HepG2 (cell line): ENCODE results near the gene CARMIL3. TPM values are rescaled to one million over a fixed set of nuclear protein-coding genes. Genes with fewer than 3 reads are reported as not detected.

ENCODE experiments used
- CAMTA2 ChIP-seq: sonication (generic); formaldehyde crosslinking; IDR thresholded peaks from 2 replicates; pipeline ENCODE4 v1.4.0; 2020; ENCODE audit warnings: mild to moderate bottlenecking, missing genetic modification reagents, borderline replicate concordance
- CHD4 ChIP-seq: fragments of 200-600 bp; sonication (generic); IDR thresholded peaks from 2 replicates; pipeline ENCODE4 v1.7.0; 2017; ENCODE audit warnings: mild to moderate bottlenecking, low read length, borderline replicate concordance
- GATA4 ChIP-seq: sonication (generic); IDR thresholded peaks from 2 replicates; pipeline ENCODE4 v1.6.1; 2016; ENCODE audit warnings: antibody characterized with exemption, low read depth, borderline replicate concordance
- KAT7 ChIP-seq: IDR thresholded peaks from 2 replicates; pipeline ENCODE4 v1.6.1; 2018; ENCODE audit warnings: borderline replicate concordance, missing compliant biosample characterization
- KDM6A ChIP-seq: IDR thresholded peaks from 2 replicates; pipeline ENCODE4 v1.6.1; 2016; ENCODE audit warnings: low read depth
- KMT2A ChIP-seq: sonication (generic); formaldehyde crosslinking; IDR thresholded peaks from 2 replicates; pipeline ENCODE4 v1.4.0; 2020; ENCODE audit warnings: missing genetic modification reagents
- MXD4 ChIP-seq: IDR thresholded peaks from 2 replicates; pipeline ENCODE4 v1.6.1; 2016; ENCODE audit warnings: mild to moderate bottlenecking, missing biosample characterization, missing genetic modification reagents
- ZBTB7A ChIP-seq: sonication (generic); formaldehyde crosslinking; IDR thresholded peaks from 2 replicates; pipeline ENCODE4 v1.8.0; 2022; ENCODE audit warnings: mild to moderate bottlenecking, missing genetic modification reagents
- ZMYM2 ChIP-seq: sonication (generic); formaldehyde crosslinking; IDR thresholded peaks from 2 replicates; pipeline ENCODE4 v1.8.0; 2022; ENCODE audit warnings: mild to moderate bottlenecking, missing genetic modification reagents
- ZNF790 ChIP-seq: sonication (generic); formaldehyde crosslinking; IDR thresholded peaks from 2 replicates; pipeline ENCODE4 v1.8.0; 2022; ENCODE audit warnings: missing genetic modification reagents, mild to moderate bottlenecking, borderline replicate concordance
- ZSCAN20 ChIP-seq: sonication (generic); formaldehyde crosslinking; IDR thresholded peaks from 2 replicates; pipeline ENCODE4 v1.4.0; 2020; ENCODE audit warnings: missing genetic modification reagents, mild to moderate bottlenecking, borderline replicate concordance
- polyA plus RNA-seq, 8 experiments: library from polyadenylated mRNA; depleted of rRNA in 3 of 8; stranded (reverse) in 7 of 8; unstranded in 1 of 8; fragments of >200 nt; fragmentation: Illumina TruSeq in 4 of 8; extraction: Trizol in 4 of 8; gene quantifications; 2 replicates each; pipeline versions ENCODE4 v1.2.1 to v1.2.3, GENCODE V29; 2011 to 2016; ENCODE audit warnings: low read depth in 4 of 8, missing spikeins in 1 of 8, mixed read lengths in 1 of 8; ENCODE audit not compliant: insufficient read depth in 1 of 8
- total RNA-seq, 5 experiments: library from RNA; depleted of rRNA; stranded (reverse); fragments of >200 nt; fragmentation: Illumina TruSeq; extraction: Trizol; gene quantifications; 2 replicates each; pipeline ENCODE4 v1.2.3, GENCODE V29; 2016; ENCODE audit warnings: low read depth in 1 of 5
- TF ChIP-seq, protein P1 (sequence below): sonication (generic); formaldehyde crosslinking; IDR thresholded peaks from 2 replicates; pipeline ENCODE4 v1.5.0; 2020; ENCODE audit warnings: missing genetic modification reagents
- TF ChIP-seq, protein P2 (sequence below): sonication (generic); formaldehyde crosslinking; conservative IDR thresholded peaks from 2 replicates; pipeline ENCODE4 v1.8.1; 2023; ENCODE audit warnings: missing genetic modification reagents
- TF ChIP-seq, protein P3 (sequence below): sonication (generic); formaldehyde crosslinking; IDR thresholded peaks from 2 replicates; pipeline ENCODE4 v1.4.0; 2020; ENCODE audit warnings: mild to moderate bottlenecking, missing genetic modification reagents
- TF ChIP-seq, protein P4 (sequence below): sonication (generic); formaldehyde crosslinking; IDR thresholded peaks from 2 replicates; pipeline ENCODE4 v1.9.0; 2022; ENCODE audit warnings: low read depth, missing genetic modification reagents
- TF ChIP-seq, protein P5 (sequence below): sonication (generic); formaldehyde crosslinking; IDR thresholded peaks from 2 replicates; pipeline ENCODE4 v1.9.0; 2021; ENCODE audit warnings: missing genetic modification reagents, mild to moderate bottlenecking, borderline replicate concordance
- TF ChIP-seq, protein P6 (sequence below): sonication (generic); formaldehyde crosslinking; IDR thresholded peaks from 2 replicates; pipeline ENCODE4 v1.9.0; 2022; ENCODE audit warnings: missing genetic modification reagents, mild to moderate bottlenecking, borderline replicate concordance
- TF ChIP-seq, protein P7 (sequence below): sonication (generic); formaldehyde crosslinking; IDR thresholded peaks from 2 replicates; pipeline ENCODE4 v1.4.0; 2020; ENCODE audit warnings: missing genetic modification reagents; ENCODE audit errors: not compliant biosample characterization

Gene CARMIL3
- total and polyA plus RNA-seq, 2 of the 13 experiments (the other 11 are each of a cell fraction or from before 2014, with no cell fraction given): 0.27 to 0.55 TPM

DNA sequence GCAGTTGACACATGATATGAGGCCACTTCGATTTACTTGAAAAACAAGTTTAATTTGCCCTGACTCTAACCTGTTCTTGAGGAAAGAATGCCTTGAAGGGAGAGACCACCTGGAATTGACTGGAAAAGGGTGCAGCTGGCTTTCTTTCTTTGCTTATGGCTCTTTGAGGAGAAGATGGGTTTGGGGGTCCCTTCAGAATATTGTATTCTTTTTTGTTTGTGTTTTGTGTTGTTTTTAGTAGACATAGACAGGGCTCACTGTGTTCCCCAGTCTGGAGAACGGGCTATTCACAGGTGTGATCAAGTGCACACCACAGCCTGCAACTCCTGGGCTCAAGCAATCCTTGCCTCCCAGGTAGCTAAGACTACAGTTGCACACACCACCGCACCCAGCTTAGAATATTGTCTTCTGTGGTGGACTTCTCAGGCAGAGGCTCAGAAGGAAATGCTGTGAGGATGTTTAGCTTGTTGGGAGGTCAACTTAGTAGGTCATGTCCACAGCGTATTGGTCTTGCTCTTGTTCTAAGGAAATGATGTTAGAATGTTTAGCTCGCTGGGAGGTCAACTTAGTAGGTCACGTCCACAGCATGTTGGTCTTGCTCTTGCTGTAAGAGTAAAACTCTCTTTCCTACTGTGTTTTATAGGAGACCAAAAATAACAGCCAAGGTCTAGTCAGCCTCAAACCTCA is 64.5 kb downstream of the CARMIL3 start (continued):
- TF ChIP-seq, protein P1, sequence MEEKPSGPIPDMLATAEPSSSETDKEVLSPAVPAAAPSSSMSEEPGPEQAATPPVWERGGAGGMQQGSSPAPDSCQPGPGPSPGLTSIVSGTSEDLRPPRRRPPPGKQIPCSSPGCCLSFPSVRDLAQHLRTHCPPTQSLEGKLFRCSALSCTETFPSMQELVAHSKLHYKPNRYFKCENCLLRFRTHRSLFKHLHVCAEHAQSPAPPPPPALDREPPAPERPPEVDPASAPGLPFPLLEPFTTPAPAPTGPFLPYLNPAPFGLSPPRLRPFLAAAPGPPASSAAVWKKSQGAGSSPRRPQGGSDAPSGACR (CRISPR knock-in tag): no peak
- TF ChIP-seq, protein P2, sequence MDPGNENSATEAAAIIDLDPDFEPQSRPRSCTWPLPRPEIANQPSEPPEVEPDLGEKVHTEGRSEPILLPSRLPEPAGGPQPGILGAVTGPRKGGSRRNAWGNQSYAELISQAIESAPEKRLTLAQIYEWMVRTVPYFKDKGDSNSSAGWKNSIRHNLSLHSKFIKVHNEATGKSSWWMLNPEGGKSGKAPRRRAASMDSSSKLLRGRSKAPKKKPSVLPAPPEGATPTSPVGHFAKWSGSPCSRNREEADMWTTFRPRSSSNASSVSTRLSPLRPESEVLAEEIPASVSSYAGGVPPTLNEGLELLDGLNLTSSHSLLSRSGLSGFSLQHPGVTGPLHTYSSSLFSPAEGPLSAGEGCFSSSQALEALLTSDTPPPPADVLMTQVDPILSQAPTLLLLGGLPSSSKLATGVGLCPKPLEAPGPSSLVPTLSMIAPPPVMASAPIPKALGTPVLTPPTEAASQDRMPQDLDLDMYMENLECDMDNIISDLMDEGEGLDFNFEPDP (CRISPR knock-in tag): 0 out of 2 replicates have a peak, but pooled peaks have one; percentile 78
- TF ChIP-seq, protein P3, sequence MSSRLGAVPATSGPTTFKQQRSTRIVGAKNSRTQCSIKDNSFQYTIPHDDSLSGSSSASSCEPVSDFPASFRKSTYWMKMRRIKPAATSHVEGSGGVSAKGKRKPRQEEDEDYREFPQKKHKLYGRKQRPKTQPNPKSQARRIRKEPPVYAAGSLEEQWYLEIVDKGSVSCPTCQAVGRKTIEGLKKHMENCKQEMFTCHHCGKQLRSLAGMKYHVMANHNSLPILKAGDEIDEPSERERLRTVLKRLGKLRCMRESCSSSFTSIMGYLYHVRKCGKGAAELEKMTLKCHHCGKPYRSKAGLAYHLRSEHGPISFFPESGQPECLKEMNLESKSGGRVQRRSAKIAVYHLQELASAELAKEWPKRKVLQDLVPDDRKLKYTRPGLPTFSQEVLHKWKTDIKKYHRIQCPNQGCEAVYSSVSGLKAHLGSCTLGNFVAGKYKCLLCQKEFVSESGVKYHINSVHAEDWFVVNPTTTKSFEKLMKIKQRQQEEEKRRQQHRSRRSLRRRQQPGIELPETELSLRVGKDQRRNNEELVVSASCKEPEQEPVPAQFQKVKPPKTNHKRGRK (CRISPR knock-in tag): 0 out of 2 replicates have a peak, but pooled peaks have one; percentile 50
- 0 out of 2 replicates have a peak, but pooled peaks have one; percentile 4 for TF ChIP-seq KAT7 (CRISPR knock-in tag)
- TF ChIP-seq MXD4 (CRISPR knock-in tag): no peak
- TF ChIP-seq ZSCAN20: no peak
- no peak for TF ChIP-seq ZBTB7A (CRISPR knock-in tag)
- TF ChIP-seq, protein P4, sequence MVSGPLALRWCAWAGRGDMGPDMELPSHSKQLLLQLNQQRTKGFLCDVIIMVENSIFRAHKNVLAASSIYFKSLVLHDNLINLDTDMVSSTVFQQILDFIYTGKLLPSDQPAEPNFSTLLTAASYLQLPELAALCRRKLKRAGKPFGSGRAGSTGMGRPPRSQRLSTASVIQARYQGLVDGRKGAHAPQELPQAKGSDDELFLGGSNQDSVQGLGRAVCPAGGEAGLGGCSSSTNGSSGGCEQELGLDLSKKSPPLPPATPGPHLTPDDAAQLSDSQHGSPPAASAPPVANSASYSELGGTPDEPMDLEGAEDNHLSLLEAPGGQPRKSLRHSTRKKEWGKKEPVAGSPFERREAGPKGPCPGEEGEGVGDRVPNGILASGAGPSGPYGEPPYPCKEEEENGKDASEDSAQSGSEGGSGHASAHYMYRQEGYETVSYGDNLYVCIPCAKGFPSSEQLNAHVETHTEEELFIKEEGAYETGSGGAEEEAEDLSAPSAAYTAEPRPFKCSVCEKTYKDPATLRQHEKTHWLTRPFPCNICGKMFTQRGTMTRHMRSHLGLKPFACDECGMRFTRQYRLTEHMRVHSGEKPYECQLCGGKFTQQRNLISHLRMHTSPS: no peak
- TF ChIP-seq KDM6A (CRISPR knock-in tag): no peak
- TF ChIP-seq CAMTA2: no peak
- TF ChIP-seq, protein P5, sequence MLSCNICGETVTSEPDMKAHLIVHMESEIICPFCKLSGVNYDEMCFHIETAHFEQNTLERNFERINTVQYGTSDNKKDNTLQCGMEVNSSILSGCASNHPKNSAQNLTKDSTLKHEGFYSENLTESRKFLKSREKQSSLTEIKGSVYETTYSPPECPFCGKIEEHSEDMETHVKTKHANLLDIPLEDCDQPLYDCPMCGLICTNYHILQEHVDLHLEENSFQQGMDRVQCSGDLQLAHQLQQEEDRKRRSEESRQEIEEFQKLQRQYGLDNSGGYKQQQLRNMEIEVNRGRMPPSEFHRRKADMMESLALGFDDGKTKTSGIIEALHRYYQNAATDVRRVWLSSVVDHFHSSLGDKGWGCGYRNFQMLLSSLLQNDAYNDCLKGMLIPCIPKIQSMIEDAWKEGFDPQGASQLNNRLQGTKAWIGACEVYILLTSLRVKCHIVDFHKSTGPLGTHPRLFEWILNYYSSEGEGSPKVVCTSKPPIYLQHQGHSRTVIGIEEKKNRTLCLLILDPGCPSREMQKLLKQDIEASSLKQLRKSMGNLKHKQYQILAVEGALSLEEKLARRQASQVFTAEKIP (CRISPR knock-in tag): no peak
- no peak for TF ChIP-seq KMT2A
- TF ChIP-seq GATA4: no peak
- TF ChIP-seq ZNF790 (CRISPR knock-in tag): no peak
- TF ChIP-seq, protein P6, sequence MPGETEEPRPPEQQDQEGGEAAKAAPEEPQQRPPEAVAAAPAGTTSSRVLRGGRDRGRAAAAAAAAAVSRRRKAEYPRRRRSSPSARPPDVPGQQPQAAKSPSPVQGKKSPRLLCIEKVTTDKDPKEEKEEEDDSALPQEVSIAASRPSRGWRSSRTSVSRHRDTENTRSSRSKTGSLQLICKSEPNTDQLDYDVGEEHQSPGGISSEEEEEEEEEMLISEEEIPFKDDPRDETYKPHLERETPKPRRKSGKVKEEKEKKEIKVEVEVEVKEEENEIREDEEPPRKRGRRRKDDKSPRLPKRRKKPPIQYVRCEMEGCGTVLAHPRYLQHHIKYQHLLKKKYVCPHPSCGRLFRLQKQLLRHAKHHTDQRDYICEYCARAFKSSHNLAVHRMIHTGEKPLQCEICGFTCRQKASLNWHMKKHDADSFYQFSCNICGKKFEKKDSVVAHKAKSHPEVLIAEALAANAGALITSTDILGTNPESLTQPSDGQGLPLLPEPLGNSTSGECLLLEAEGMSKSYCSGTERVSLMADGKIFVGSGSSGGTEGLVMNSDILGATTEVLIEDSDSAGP (CRISPR knock-in tag): no peak
- no peak for TF ChIP-seq CHD4
- TF ChIP-seq ZMYM2 (CRISPR knock-in tag): no peak
- TF ChIP-seq, protein P7, sequence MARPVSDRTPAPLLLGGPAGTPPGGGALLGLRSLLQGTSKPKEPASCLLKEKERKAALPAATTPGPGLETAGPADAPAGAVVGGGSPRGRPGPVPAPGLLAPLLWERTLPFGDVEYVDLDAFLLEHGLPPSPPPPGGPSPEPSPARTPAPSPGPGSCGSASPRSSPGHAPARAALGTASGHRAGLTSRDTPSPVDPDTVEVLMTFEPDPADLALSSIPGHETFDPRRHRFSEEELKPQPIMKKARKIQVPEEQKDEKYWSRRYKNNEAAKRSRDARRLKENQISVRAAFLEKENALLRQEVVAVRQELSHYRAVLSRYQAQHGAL (CRISPR knock-in tag): no peak
